Right lobe of liver (tissue), 6 donors: Measurements from ENCODE around the gene MED10. TPM values are rescaled to one million over a fixed set of nuclear protein-coding genes. Genes with fewer than 3 reads are reported as not detected.

ENCODE experiments used
- ATAC-seq, 4 donors: fragments of 200-7000 bp; cut with Tn5 transposase; one replicate each; pipeline ENCODE4 v1.9.1; 2020; ENCODE audit warnings: mild to moderate bottlenecking in 4 of 4, moderate library complexity in 4 of 4
- DNase-seq, 3 donors: peaks; one replicate each; pipeline ENCODE4 v3.0.0-alpha.2; 2020
- H3K27ac ChIP-seq, 3 donors: fragments of 200-600 bp; one replicate each; pipeline ENCODE4 v1.8.0; 2022
- H3K27me3 ChIP-seq, 2 donors: fragments of 200-600 bp; one replicate each; pipeline ENCODE4 v1.8.0; 2022
- H3K36me3 ChIP-seq, 4 donors: fragments of 200-600 bp; sonication (generic) in 1 of 4; one replicate each; pipeline versions ENCODE4 v1.5.1 to v1.8.0; 2017 to 2022; ENCODE audit warnings: control low read depth in 1 of 4
- H3K4me1 ChIP-seq, 4 donors: fragments of 200-600 bp; sonication (generic) in 1 of 4; one replicate each; pipeline versions ENCODE4 v1.5.1 to v1.8.0; 2017 to 2022; ENCODE audit warnings: control low read depth in 1 of 4
- H3K4me3 ChIP-seq, 3 donors: fragments of 200-600 bp; one replicate each; pipeline ENCODE4 v1.8.0; 2022
- H3K9me3 ChIP-seq, 4 donors: fragments of 200-600 bp; sonication (generic) in 1 of 4; one replicate each; pipeline versions ENCODE4 v1.5.1 to v1.8.0; 2017 to 2022; ENCODE audit warnings: control low read depth in 1 of 4
- CTCF ChIP-seq, 4 donors: fragments of 200-600 bp in 3 of 4; fragments of 450-650 bp in 1 of 4; IDR thresholded peaks; one replicate each; pipeline versions ENCODE4 v1.5.1 to v1.8.0; 2016 to 2022; ENCODE audit warnings: antibody characterized with exemption in 4 of 4, mild to moderate bottlenecking in 2 of 4
- POLR2A ChIP-seq: fragments of 450-650 bp; IDR thresholded peaks from one replicate; pipeline ENCODE4 v1.6.1; 2017; ENCODE audit warnings: antibody characterized with exemption, mild to moderate bottlenecking
- WGBS: methylation state at CpG from one replicate; pipeline ENCODE4 v1.1.6; 2018; ENCODE audit warnings: low coverage, low lambda C conversion rate; ENCODE audit not compliant: insufficient coverage; ENCODE audit errors: missing lambda C conversion rate; 5-methylcytosine and 5-hydroxymethylcytosine counted together
- intact Hi-C, 2 donors: fragments of 100-400 bp; cut with DNase I; formaldehyde crosslinking; loops; one replicate each; pipeline versions ENCODE4 v1.11.2 to v1.14.1; 2022
- total RNA-seq, 6 experiments: library from RNA; depleted of rRNA in 2 of 6; stranded (reverse); fragments of >200 nt in 2 of 6; fragmentation: NEBNext Ultra II Directional in 3 of 6; extraction: Animal tissue kit (Norgen Biotek cat#: 25700) in 3 of 6; gene quantifications; one replicate each; pipeline versions ENCODE4 v1.1.0 to v1.2.4, GENCODE V29; 2016 to 2023
- donor health status: DM: no; HTN: yes; CAD: no.
- donor health status: DM: no; HTN: no; CAD: no.
- donor health status: DM: no; HTN: no; CAD: no.
- donor health status: DM: no; HTN: yes; CAD: no.
- donor health status: DM: no; HTN: yes; CAD: no.

Gene MED10
- total RNA-seq, 6 experiments from 2014 or later: 9.3 to 15.4 (median 12.7) TPM

DNA sequence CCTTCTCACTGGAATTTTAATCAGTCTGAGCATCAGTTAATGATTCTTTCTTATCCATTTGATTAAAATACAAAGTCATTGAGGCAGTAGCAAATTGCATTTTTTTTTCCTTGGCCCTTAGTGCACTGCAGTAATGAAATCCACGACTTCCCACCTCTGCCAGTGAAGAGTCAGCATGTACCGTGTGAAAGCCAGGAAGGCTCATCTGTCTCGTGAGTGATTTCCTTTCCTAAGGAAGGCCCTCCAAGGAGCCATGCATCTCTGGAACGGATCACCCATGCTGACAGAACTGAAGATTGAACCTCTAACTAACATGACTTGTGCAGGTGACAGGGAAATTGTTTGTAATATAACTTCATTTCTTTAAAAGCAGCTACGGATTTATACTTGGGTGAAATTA lies 51.6 kb downstream of the MED10 start:
- no peak for DNase-seq
- Histone ChIP-seq H3K27ac (no peak overlapping the region), H3K4me3 (no peak overlapping the region), H3K9me3 (no peaks in the 10 kb centered on the region), H3K36me3 (no peaks in the 10 kb centered on the region), H3K27me3 (no peaks in the 10 kb centered on the region), H3K4me1 (no peaks in the 10 kb centered on the region)
- TF ChIP-seq POLR2A: no peak
- no peak for TF ChIP-seq CTCF (IDR thresholded peaks at IDR 0.05)
- intact Hi-C loops: no loop called here
- WGBS: 51% methylated on average over 5 of the region's 5 CpGs
- no peak for ATAC-seq

DNA sequence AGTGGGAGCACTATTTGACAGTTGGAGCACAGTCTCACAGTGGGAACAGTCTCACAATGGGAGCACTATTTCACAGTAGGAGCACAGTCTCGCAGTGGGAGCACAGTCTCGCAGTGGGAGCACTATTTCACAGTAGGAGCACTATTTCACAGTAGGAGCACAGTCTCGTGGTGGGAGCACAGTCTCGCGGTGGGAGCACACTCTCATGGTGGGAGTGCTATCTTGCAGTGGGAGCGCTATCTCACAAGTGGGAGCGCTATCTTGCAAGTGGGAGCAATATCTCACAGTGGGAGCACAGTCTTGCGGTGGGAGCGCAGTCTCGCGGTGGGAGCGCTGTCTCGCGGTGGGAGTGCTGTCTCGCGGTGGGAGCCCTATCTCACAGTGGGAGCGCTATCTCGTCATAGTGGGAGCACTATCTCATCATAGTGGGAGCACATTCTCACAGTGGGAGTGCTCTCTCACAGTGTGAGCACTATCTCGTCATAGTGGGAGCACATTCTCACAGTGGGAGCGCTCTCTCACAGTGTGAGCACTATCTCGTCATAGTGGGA lies 56.1 kb downstream of the MED10 start:
- H3K27ac ChIP-seq: no peak overlapping the region
- intact Hi-C loops: no loop called here
- H3K9me3 ChIP-seq: no peaks in the 10 kb centered on the region
- no peaks in the 10 kb centered on the region for H3K27me3 ChIP-seq
- no peaks in the 10 kb centered on the region for H3K36me3 ChIP-seq
- no CpG with 5 or more reads among the region's 21 CpGs for WGBS
- H3K4me1 ChIP-seq: no peaks in the 10 kb centered on the region
- DNase-seq (peak in 1 of 3 donors; percentile 23), ATAC-seq (no peak)
- TF ChIP-seq CTCF (IDR thresholded peaks at IDR 0.05) (no peak), POLR2A (no peak)
- no peak overlapping the region for H3K4me3 ChIP-seq

Other genes with a start within 250 kb of the MED10 start
- under 1 TPM; 0.20 to 0.74 (median 0.54) TPM for gene UBE2QL1, start 70.3 kb upstream of the MED10 start, total RNA-seq